ENCODE data around the gene PLEKHA6.

The PLEKHA6 gene

GRCh38 chr1:204201348-204202040, 158.2 kb downstream of the PLEKHA6 start:
- Histone ChIP-seq H3K9me2 (replicated peaks; ENCODE audit: insufficient read depth, low read length) (no peaks in the 10 kb centered on the region), H4K20me1 (ENCODE audit: insufficient read depth, low read length) (no peaks in the 10 kb centered on the region), H3K9ac (ENCODE audit: low read length) (no peak overlapping the region), H3K27me3 (replicated peaks; ENCODE audit: insufficient read depth, low read length) (peaks cover 35% of the 10 kb centered on the region), H3K27ac (ENCODE audit: low read length) (no peak overlapping the region), H3K79me2 (ENCODE audit: low read length) (no peaks in the 10 kb centered on the region), H3K4me2 (ENCODE audit: low read depth, low read length) (no peak overlapping the region), H2AFZ (ENCODE audit: low read length) (no peak overlapping the region), H3F3A (ENCODE audit: insufficient read depth, low read length) (no peaks in the 10 kb centered on the region), H3K4me3 (ENCODE audit: low read length) (no peak overlapping the region), H3K4me1 (ENCODE audit: low read length) (no peaks in the 10 kb centered on the region), H3K9me3 (replicated peaks; ENCODE audit: insufficient read depth, low read length) (no peaks in the 10 kb centered on the region), H3K36me3 (replicated peaks; ENCODE audit: insufficient read depth, low read length) (no peaks in the 10 kb centered on the region)
- DNase-seq, result no peak
- TF ChIP-seq EZH2 (optimal IDR thresholded peaks at IDR 0.05; ENCODE audit: low read depth, low read length) (no peak), CTCF (IDR thresholded peaks at IDR 0.05; ENCODE audit: low read length) (no peak)

- Histone ChIP-seq H3K79me2 (ENCODE audit: low read length) (no peaks in the 10 kb centered on the region), H3K9ac (ENCODE audit: low read length) (no peak overlapping the region), H3K9me3 (replicated peaks; ENCODE audit: insufficient read depth, low read length) (no peaks in the 10 kb centered on the region), H3K27ac (ENCODE audit: low read length) (no peak overlapping the region), H3K4me2 (ENCODE audit: low read depth, low read length) (no peak overlapping the region), H4K20me1 (ENCODE audit: insufficient read depth, low read length) (no peaks in the 10 kb centered on the region), H3K4me1 (ENCODE audit: low read length) (no peaks in the 10 kb centered on the region), H3F3A (ENCODE audit: insufficient read depth, low read length) (no peaks in the 10 kb centered on the region), H3K27me3 (replicated peaks; ENCODE audit: insufficient read depth, low read length) (peaks cover 34% of the 10 kb centered on the region), H3K4me3 (ENCODE audit: low read length) (no peak overlapping the region), H2AFZ (ENCODE audit: low read length) (no peak overlapping the region), H3K36me3 (replicated peaks; ENCODE audit: insufficient read depth, low read length) (no peaks in the 10 kb centered on the region), H3K9me2 (replicated peaks; ENCODE audit: insufficient read depth, low read length) (no peaks in the 10 kb centered on the region)
- TF ChIP-seq EZH2phosphoT487 (IDR thresholded peaks at IDR 0.05; ENCODE audit: low read length) (no peak), CTCF (IDR thresholded peaks at IDR 0.05; ENCODE audit: low read length) (no peak)
- DNase-seq, result no peak
Measured at GRCh38 chr1:204199579-204199978, 160.2 kb downstream of the PLEKHA6 start.

GRCh38 chr1:204198348-204199340, 161.1 kb downstream of the PLEKHA6 start:
- Histone ChIP-seq H3K36me3 (replicated peaks; ENCODE audit: insufficient read depth, low read length) (no peaks in the 10 kb centered on the region), H3K27me3 (replicated peaks; ENCODE audit: insufficient read depth, low read length) (peaks cover 34% of the 10 kb centered on the region), H3F3A (ENCODE audit: insufficient read depth, low read length) (no peaks in the 10 kb centered on the region), H4K20me1 (ENCODE audit: insufficient read depth, low read length) (no peaks in the 10 kb centered on the region), H3K9me3 (replicated peaks; ENCODE audit: insufficient read depth, low read length) (no peaks in the 10 kb centered on the region), H3K79me2 (ENCODE audit: low read length) (no peaks in the 10 kb centered on the region), H3K27ac (ENCODE audit: low read length) (no peak overlapping the region), H3K9me2 (replicated peaks; ENCODE audit: insufficient read depth, low read length) (no peaks in the 10 kb centered on the region), H3K4me3 (ENCODE audit: low read length) (no peak overlapping the region), H2AFZ (ENCODE audit: low read length) (no peak overlapping the region), H3K9ac (ENCODE audit: low read length) (no peak overlapping the region), H3K4me2 (ENCODE audit: low read depth, low read length) (no peak overlapping the region), H3K4me1 (ENCODE audit: low read length) (no peaks in the 10 kb centered on the region)
- DNase-seq, result no peak
- no peak for TF ChIP-seq CTCF (IDR thresholded peaks at IDR 0.05; ENCODE audit: low read length)
- TF ChIP-seq EZH2 (optimal IDR thresholded peaks at IDR 0.05; ENCODE audit: low read depth, low read length), result no peak
- TF ChIP-seq EZH2phosphoT487 (IDR thresholded peaks at IDR 0.05; ENCODE audit: low read length), result no peak

Data from MM.1S (cell line).